SH-SY5Y (cell line): ENCODE measurements around the gene VIPR2.

Experiments
- GATA2 ChIP-seq: IDR thresholded peaks from 2 replicates; pipeline ENCODE4 v1.6.1; 2011; ENCODE audit warnings: mild to moderate bottlenecking, low read depth, low read length
- GATA3 ChIP-seq: IDR thresholded peaks from 2 replicates; pipeline ENCODE4 v1.6.1; 2011; ENCODE audit warnings: low read depth, mild to moderate bottlenecking, low read length, moderate library complexity

The VIPR2 gene

DNA sequence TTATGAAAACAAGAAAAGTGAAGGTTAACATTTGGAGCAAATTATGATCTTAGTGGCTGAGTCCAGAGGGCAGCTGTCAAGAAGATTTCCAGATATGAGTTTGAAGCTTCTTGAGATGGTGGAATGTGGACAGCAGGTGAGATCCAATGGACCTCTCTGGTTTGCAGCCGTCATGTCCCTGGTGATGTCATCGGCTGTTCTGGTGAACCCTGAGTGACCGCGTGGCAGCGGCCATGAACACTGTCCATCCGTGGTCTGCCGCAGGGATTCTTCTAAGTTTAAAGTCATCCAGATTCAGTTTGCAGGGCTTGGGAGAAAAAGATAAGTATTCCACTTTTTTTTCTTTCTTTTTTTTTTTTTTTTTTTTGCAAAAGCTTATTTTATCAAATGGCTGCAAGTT lies 15.8 kb upstream of the VIPR2 start:
- no peak for TF ChIP-seq GATA3

GRCh38 chr7:159159731-159160130 lies 15.1 kb upstream of the VIPR2 start:
- TF ChIP-seq GATA3 (no peak), GATA2 (no peak)

DNA sequence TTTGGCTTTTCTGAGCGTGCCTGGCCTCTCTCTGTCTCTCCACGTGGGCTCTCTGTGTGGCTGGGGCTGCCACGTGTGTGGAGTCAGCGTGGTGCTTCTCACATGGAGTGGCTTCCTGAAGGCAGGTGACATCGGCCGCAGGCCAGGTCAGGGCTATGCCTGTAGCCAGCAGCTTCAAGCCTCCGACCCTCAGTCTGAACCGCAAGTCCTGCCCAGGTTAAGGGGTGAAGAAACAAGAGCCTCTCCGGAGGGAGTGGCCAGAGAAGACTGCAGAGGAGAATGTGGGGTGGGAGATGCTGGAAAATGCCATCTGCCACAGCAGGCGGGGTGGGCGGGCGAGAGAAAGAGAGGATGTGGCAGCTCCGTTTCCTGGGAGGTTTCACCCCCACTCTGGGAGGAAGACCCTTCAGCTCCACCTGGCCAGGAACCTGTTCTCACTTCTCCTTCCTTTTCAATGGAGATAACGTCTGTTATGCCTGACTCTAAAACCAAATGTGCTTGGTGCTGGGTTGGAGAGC lies 14.3 kb upstream of the VIPR2 start:
- TF ChIP-seq GATA3 (no peak), GATA2 (no peak)

DNA sequence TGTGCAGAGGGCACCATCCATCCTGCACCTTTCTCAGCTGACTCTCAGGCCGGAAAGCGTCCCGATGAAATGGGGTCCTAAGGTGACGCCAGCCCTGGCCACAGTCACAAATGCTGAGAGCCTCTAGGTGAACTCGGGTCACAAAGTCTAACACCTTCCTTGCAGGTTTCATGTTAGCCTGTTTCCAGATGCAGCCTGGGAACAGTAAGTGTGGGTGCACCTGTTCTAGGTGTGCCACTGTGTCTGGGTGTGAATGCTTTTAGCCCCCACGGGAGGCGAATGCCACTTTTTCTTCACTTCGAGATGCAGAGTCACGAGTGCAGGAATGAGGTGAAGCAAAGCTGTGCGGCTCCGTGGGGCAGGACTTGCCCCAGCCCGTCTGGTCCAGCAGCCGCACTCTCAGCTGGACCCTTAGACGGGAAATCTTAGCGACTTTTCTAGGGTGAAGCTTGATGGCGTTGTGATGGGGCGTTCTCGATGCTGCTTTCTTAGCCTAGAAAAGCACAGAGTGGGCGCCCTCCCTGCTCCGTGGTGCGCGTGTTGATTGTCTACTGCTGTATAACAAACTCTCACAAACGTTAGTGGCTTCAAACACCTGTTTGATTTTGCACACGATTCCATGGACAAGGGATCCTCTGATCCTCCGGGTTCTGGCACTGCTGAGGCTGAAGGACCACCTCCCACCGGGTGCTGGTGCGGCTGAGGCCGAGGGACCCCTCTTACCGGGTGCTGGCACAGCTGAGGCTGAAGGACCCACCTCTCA lies 13.6 kb upstream of the VIPR2 start:
- TF ChIP-seq GATA2: no peak
- no peak for TF ChIP-seq GATA3

DNA sequence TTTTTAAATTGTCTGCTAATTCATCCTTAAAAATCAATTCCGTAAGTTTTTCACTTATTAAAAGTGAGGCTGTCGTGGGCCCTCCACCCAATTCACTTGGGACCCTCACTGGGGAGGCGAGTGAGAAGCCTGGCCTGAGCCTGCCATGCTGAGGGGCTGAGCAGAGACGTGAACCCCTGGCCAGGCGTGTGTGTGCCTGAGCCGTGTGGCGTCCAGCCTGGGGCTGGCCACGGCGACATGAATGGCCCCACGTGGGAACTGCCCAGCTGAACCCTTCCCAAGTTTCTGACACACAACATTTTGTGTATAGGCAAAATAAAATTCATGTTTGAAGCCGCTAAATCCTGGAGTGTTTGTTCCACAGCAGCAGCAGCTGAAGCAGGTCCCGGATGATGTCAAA lies 13.0 kb upstream of the VIPR2 start:
- TF ChIP-seq GATA3 (no peak), GATA2 (no peak)

GRCh38 chr7:159156436-159157245 lies 12.0 kb upstream of the VIPR2 start:
- no peak for TF ChIP-seq GATA2
- no peak for TF ChIP-seq GATA3

GRCh38 chr7:159155410-159155809 lies 10.7 kb upstream of the VIPR2 start:
- TF ChIP-seq GATA2 (no peak), GATA3 (no peak)

- no peak for TF ChIP-seq GATA2
- no peak for TF ChIP-seq GATA3
Observed at GRCh38 chr7:159154243-159154642, 9.6 kb upstream of the VIPR2 start.

- no peak for TF ChIP-seq GATA3
Observed at GRCh38 chr7:159153511-159153910, 8.8 kb upstream of the VIPR2 start.

DNA sequence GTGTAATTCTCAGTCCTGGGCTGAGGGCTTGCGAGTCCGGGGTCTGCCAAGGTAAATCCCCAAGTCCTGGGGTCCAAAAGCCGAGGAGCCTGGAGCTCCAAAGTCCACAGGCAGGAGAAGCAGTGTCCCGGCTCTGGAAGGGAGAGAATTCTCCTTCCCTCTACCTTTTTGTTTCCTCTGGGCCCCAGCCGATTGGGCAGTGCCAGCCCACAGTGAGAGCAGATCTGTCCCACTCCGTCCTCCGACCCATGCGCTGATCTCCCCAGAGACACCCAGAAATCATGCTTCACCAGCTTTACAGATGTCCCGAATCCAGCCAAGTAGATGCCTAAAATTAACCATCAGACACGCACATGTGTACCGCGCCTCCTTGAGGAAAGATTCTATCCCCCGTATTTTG lies 8.1 kb upstream of the VIPR2 start:
- TF ChIP-seq GATA2 (no peak), GATA3 (no peak)

DNA sequence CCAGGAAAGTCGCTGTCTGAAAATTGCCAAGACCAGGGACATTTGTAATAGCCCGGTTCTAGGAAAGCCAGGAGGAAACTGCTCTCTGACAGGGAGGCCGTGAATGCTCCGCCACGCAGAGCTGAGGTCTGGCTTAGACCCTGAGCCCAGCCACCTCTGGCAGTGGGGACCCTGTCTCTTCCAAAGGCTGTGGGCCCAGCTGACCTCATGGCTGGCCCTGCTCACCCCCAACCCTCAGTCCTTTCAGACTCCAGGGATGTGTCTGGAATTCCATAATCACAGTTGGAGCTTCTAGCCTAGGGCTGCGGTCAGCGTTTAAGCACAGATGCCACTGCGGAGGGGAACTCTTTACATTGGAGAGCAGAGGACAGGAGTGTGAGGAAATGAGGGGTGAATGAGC lies 6.6 kb upstream of the VIPR2 start:
- no peak for TF ChIP-seq GATA2
- no peak for TF ChIP-seq GATA3

DNA sequence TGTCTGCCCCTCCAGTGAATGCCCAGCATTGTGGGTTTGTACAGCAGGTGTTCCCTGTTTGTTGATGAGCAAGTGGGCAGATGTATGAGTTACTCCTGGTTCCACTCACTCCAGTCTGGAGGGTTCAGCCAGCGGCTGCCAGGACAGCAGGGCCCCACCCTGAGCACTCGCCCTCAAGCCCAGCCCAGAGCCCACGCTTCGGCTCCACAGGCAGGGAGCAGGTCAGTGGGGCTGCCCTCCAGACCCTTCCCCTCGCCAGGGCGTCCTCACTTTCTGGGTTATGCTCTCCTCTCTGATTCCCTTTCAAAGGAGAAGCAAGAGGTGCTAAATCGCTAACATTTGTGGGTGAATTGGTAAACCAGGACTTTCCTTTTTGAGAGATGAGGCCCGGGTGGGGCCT lies 4.8 kb upstream of the VIPR2 start:
- no peak for TF ChIP-seq GATA2
- TF ChIP-seq GATA3: no peak

GRCh38 chr7:159148430-159149395 lies 4.0 kb upstream of the VIPR2 start:
- TF ChIP-seq GATA3 (no peak), GATA2 (no peak)

DNA sequence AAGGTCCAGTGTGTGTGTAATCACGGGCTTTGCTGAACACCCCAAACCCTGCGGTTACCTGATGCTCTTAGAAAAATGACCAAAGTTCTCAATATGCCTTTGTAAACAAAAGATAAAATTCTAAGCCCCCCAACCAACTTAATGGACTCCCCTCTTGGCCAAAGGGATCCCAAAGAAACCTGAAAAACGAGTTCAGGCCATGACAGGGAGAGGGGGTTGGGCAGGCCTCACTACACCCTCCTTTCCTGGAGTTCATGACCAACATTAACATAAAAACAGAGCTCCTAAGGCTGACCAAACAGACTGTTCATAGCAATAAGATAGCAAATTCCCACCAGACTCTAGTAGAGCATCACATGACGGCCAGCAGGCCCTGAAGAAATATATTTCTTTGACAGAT lies 3.0 kb upstream of the VIPR2 start:
- TF ChIP-seq GATA2: no peak
- TF ChIP-seq GATA3: no peak

DNA sequence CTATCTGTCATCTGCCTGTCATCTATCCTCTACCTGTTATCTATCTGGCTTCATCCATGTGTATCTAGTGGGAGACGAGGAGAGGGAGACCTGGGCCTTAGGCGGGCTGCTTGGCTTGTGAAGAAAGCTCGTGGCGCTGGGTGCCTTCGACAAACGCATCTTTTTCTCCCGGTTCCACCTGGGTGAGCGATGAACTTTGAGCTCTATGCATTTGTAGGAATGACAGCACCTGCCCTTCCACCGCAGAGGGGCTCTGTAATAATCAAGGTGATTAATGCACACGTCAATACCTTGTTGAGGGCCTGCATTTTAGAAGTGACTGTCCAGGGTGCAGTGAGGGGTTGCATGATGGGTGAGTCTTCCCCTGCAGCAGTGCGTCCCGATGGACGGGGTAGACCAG lies 2.6 kb upstream of the VIPR2 start:
- TF ChIP-seq GATA2: no peak
- no peak for TF ChIP-seq GATA3
